ENCODE data around the gene PREX1. TPM values are rescaled to one million over a fixed set of nuclear protein-coding genes. Genes with fewer than 3 reads are reported as not detected.

PREX1 gene
- total RNA-seq, 1 experiment from 2014 or later, result not detected

DNA sequence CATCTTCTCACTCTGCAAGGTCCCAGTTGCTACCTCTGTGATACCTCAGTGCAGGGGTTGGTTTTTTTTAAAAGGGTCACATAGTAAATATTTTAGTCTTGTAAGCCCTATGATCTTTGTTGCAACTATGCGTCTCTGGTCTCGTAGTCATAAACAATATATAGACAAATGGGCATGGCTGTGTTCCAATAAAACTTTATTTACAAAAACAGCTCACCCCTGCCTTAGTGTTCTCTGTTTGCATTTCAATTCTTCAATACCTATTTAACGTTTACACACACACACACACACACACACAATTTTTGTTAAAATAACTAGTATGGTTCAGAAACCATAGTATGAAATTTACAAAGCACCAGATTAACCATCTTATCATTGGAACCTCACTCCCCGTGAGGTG lies 216.8 kb downstream of the PREX1 start:
- BruUV-seq (replicated peaks), result no TSS peak
- TF ChIP-seq, protein P1, sequence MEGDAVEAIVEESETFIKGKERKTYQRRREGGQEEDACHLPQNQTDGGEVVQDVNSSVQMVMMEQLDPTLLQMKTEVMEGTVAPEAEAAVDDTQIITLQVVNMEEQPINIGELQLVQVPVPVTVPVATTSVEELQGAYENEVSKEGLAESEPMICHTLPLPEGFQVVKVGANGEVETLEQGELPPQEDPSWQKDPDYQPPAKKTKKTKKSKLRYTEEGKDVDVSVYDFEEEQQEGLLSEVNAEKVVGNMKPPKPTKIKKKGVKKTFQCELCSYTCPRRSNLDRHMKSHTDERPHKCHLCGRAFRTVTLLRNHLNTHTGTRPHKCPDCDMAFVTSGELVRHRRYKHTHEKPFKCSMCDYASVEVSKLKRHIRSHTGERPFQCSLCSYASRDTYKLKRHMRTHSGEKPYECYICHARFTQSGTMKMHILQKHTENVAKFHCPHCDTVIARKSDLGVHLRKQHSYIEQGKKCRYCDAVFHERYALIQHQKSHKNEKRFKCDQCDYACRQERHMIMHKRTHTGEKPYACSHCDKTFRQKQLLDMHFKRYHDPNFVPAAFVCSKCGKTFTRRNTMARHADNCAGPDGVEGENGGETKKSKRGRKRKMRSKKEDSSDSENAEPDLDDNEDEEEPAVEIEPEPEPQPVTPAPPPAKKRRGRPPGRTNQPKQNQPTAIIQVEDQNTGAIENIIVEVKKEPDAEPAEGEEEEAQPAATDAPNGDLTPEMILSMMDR (IDR thresholded peaks at IDR 0.05; ENCODE audit: unreplicated experiment), result no peak
- peaks cover 7% of the 10 kb centered on the region for H3K4me1 Mint-ChIP-seq (ENCODE audit: insufficient read depth, unreplicated experiment)
- CTCF ChIA-PET, result interaction anchor here (1.2 to 2.3 kb wide), 2 partner anchors 10 to 192 kb away, joined by 4 to 14 read pairs; no protein-coding TSS in a partner anchor
- no peak overlapping the region for H3K27ac Mint-ChIP-seq (ENCODE audit: low read depth, unreplicated experiment)
- DNase-seq (ENCODE audit: unreplicated experiment), result no peak
- H3K36me3 Mint-ChIP-seq (ENCODE audit: insufficient read depth, unreplicated experiment), result no peaks in the 10 kb centered on the region
- POLR2A ChIA-PET, result interaction anchor here (0.6 kb wide), 1 partner anchor 10 kb away, joined by 4 read pairs; no protein-coding TSS in a partner anchor
- no peaks in the 10 kb centered on the region for H3K9me3 Mint-ChIP-seq (ENCODE audit: unreplicated experiment)
- H3K27me3 Mint-ChIP-seq (ENCODE audit: insufficient read depth, unreplicated experiment), result peaks cover 53% of the 10 kb centered on the region
- intact Hi-C loops (cut with micrococcal nuclease), result no loop called here
- no peak overlapping the region for H3K4me3 Mint-ChIP-seq (ENCODE audit: unreplicated experiment)

DNA sequence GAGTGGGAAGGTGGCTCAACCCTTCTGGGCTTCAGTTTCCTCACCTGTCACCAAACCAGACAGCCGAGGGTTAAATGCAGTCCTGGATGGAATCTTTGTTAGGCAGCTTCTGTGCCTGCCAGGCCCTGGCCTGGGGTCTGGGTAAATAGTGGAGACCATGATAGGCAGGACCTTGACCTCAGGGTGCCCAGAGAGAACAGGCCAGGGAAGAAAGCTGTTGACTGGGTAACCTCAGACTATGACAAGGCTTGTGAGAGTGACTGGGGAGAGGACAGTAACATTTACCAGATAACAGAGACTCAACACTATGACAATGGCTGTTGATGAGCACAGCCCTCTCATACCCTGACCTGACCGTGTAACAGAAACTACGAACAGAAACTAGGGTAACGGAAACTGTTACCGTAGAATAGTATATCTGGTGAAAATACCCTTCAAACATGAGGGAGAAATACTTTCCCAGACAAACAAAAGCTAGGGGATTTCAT lies 218.3 kb downstream of the PREX1 start:
- no TSS peak for BruUV-seq (replicated peaks)
- Mint-ChIP-seq H3K27ac (ENCODE audit: low read depth, unreplicated experiment) (no peak overlapping the region), H3K4me1 (ENCODE audit: insufficient read depth, unreplicated experiment) (peaks cover 4% of the 10 kb centered on the region), H3K27me3 (ENCODE audit: insufficient read depth, unreplicated experiment) (peaks cover 62% of the 10 kb centered on the region), H3K4me3 (ENCODE audit: unreplicated experiment) (no peak overlapping the region), H3K36me3 (ENCODE audit: insufficient read depth, unreplicated experiment) (no peaks in the 10 kb centered on the region), H3K9me3 (ENCODE audit: unreplicated experiment) (no peaks in the 10 kb centered on the region)
- no peak for DNase-seq (ENCODE audit: unreplicated experiment)
- intact Hi-C loops (cut with micrococcal nuclease), result no loop called here
- TF ChIP-seq, protein P1 (IDR thresholded peaks at IDR 0.05; ENCODE audit: unreplicated experiment), result no peak
- ChIA-PET POLR2A (no interaction called here), CTCF (interaction anchor here (1.2 to 2.3 kb wide), 2 partner anchors 11 to 190 kb away, joined by 4 to 14 read pairs; no protein-coding TSS in a partner anchor)

DNA sequence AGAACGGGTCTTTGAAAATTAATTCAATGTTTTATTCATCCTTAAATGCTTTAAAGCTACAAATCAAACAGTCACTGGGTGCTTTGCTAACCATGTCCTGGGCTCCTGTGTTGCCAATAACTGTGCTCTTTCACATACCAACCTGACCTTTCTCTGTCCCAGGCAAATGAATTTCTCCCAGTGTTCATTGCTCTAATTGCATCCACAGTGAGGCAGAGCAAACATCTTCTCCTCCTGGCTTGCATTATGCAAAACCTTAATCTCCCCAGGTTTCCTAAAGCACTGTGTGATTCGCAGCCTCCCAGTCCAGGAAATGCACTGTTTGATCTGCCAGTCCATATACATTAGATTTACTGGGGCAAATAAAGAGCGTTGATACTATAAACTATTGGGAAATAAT lies 219.0 kb downstream of the PREX1 start:
- no peaks in the 10 kb centered on the region for H3K9me3 Mint-ChIP-seq (ENCODE audit: unreplicated experiment)
- TF ChIP-seq, protein P1 (IDR thresholded peaks at IDR 0.05; ENCODE audit: unreplicated experiment), result no peak
- H3K27me3 Mint-ChIP-seq (ENCODE audit: insufficient read depth, unreplicated experiment), result peaks cover 64% of the 10 kb centered on the region
- intact Hi-C loops (cut with micrococcal nuclease), result no loop called here
- no TSS peak for BruUV-seq (replicated peaks)
- ChIA-PET CTCF (interaction anchor here (0.6 to 3.4 kb wide), 2 partner anchors 12 to 1308 kb away, joined by 4 to 17 read pairs; no protein-coding TSS in a partner anchor), POLR2A (no interaction called here)
- DNase-seq (ENCODE audit: unreplicated experiment), result no peak
- H3K27ac Mint-ChIP-seq (ENCODE audit: low read depth, unreplicated experiment), result no peak overlapping the region
- H3K4me1 Mint-ChIP-seq (ENCODE audit: insufficient read depth, unreplicated experiment), result no peaks in the 10 kb centered on the region
- no peak overlapping the region for H3K4me3 Mint-ChIP-seq (ENCODE audit: unreplicated experiment)
- H3K36me3 Mint-ChIP-seq (ENCODE audit: insufficient read depth, unreplicated experiment), result no peaks in the 10 kb centered on the region

DNA sequence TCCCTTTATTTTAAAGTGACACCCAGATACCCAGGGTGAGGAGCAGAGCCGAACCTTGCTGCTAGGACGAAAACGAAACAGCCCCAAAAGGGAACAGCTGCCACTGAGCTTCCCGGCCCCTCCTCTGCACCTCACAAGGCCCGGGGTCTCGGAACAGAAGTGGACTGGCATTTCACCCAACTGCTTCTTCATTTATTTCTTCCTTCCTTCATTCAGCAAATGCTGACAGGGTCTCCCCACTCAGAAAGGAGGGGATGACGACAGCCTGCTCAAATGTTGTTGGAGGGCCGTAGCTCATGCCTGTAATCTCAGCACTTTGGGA lies 220.3 kb downstream of the PREX1 start:
- no peak overlapping the region for H3K27ac Mint-ChIP-seq (ENCODE audit: low read depth, unreplicated experiment)
- POLR2A ChIA-PET, result no interaction called here
- no peaks in the 10 kb centered on the region for H3K36me3 Mint-ChIP-seq (ENCODE audit: insufficient read depth, unreplicated experiment)
- no peaks in the 10 kb centered on the region for H3K9me3 Mint-ChIP-seq (ENCODE audit: unreplicated experiment)
- CTCF ChIA-PET, result interaction anchor here (0.7 to 3.4 kb wide), 3 partner anchors 11 to 268 kb away, joined by 3 to 17 read pairs (median 3); no protein-coding TSS in a partner anchor
- no TSS peak for BruUV-seq (replicated peaks)
- DNase-seq (ENCODE audit: unreplicated experiment), result no peak
- H3K4me1 Mint-ChIP-seq (ENCODE audit: insufficient read depth, unreplicated experiment), result no peaks in the 10 kb centered on the region
- no peak overlapping the region for H3K4me3 Mint-ChIP-seq (ENCODE audit: unreplicated experiment)
- H3K27me3 Mint-ChIP-seq (ENCODE audit: insufficient read depth, unreplicated experiment), result peaks cover 74% of the 10 kb centered on the region
- TF ChIP-seq, protein P1 (IDR thresholded peaks at IDR 0.05; ENCODE audit: unreplicated experiment), result no peak
- intact Hi-C loops (cut with micrococcal nuclease), result no loop called here
